Measurements from ENCODE around the gene PSD2.

Gene PSD2

DNA sequence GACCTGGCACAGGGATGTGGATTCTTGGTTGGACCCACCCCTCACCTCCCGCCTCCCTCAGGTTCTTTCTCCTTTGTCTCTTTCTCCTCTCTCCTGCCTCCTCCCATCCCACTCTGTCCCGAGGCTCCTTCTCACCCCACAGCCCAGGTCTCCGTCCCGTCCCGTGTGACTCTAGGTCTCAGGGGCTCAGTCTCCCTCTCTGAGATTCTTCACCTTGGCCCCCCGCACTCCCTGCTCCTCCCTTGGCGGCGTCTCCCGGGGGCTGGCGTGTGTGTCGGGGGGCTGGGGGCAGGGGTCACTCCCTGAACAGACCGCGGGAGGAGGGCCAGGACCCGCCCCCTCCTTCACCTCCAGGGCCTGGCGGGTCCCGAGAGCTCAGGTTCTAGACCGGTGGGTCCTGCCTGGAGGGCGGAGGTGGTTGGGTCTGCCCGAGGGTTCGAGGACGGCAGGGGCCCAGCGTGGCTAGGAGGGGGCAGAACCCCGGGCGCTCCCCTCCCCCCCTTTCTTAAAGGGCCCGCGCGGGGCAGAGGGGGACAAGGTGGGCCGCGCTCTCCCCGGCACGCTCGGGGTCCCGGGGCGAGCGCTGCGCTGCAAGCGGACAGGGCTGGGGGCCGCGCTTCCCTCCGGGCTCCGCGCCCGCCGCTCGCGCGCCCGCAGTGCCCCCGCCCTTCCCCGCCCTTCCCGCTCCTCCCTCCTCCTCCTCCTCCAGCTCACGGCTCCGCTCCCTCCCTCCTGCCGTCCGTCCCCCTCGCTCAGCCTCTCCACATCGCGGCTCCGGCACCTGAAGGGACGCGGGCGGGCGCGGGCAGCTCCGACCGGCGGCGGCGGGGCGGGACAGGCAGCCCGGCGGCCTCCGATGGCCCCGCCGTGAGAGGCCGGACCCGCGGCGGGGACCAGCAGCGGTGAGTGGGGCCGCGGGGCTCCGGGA lies at the start of gene PSD2:
PSD2 (plus strand) TSS at position 735 of the 928 bp plus-strand sequence. CDS start 13,633 bp downstream, outside the sequence.
- no peak for FAIRE-seq

DNA sequence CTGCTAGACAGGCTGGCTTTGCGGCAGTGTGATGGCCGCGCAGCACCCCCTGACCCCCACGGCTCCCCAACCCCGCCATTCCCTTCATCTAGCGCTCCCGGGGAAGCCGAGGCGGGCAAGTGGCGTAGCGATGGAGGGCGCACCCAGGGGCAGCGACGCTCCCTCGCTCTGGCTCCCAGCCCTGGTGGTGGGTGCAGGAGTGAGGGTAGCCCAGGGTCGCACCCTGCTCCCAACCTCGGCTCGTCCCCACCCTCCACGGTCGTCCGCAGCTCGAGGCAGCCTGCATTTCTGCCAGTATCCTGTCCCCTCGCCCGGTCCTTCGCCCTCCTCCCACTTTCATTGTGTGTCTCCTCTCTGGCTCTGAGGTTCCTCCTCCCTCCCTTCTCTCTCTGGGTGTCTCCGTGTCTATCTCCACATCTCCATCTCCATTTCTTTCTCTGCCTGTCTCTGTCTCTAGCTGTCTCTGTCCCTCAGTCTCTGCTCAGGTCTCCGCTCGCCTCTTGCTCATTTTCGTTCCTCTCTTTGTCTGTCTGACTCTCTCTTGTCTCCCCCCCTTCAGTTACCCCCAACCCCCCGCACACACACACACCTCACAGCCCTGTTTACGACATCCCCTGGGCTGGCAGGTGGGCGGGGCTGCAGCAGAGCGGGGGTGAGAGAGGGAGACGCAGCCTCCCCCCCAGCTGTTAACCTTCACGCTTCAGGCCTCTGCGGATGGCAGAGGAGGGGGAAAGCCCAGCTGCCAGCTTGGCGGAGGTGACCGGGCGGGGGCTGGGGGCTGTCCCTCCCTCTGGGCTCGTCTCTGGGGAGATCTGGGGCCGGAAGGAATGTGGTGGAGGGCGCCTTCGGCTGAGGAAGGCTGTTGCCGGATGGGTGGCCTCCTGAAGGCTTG lies 48.7 kb upstream of the PSD2 start:
- no peak for FAIRE-seq

DNA sequence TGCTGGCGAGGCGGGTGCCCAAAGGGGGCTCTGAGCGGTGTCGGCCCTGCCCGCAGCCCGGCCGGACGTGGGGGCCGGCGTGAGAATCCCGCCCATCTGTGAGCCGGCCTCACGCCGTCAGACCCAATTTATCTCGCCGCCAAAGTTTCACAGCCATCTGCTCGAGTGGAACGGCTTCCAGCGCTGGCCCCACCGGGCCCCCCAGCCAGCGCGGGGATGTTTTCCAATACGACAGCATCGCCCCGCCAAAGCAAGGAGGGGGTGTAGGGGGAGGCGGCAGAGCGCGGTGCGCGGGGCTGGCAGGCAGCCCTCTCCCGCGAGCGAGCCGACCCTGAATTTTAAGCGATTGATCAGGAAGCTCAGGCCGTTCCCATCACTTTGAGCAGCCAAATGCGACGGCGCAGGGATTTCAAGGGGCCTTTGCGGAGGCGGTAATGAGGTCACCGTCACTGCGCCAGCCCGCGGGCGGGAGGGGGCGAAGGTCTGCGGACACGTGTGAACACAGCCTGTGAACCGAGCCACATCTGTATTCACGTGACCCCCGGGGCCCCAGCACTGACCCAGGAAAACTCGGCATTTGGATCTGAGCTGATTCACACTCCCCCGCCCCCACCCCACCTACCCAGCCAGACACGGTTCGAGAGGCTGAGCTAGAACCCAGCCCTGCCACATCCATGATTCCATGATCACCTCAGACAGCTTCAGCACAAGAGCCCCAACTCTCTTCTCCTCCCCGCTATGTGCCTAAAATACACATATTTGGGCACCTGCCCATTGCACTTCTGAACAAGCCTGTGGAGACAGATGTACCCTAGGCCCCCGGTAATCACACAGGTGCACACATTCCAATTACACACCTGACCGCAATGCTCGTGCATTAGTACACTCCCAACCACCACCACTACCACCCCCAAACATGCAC lies 47.8 kb upstream of the PSD2 start:
- no peak for FAIRE-seq

DNA sequence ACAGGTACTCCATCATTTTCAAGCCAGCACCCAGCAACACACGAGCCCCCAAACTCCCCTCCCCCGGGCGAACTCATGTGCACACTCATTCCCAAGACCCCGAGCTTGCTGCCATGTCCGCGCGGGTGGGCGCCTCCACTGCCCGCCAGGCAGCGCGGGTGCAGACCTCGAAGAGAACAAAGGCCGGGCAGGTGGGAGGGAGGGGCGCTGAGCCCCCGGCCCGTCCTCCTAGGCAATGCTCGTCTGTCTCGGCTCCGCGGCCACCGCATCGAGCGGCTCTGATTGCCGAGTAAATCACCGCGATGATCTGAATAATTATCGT lies 47.1 kb upstream of the PSD2 start:
- no peak for FAIRE-seq

DNA sequence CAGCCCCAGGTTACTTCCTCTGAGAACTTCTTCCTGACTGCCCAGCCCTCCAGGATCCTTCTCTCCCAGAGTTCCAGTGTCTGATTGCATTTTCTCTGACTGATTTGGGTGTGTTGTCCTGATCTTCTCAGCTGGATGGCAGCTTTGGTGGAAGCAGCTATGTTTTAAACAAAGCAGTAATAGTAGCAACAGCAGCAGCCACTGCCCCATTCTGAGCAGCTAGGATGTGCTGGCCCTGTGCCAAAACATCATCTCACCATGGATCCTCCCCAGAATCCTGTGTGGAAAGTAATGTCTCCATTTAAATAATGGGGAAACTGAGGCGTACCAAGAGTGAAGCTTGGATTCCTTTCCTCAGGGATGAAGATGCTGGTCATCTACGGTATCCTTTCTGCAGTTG lies 46.4 kb upstream of the PSD2 start:
- FAIRE-seq = no peak

DNA sequence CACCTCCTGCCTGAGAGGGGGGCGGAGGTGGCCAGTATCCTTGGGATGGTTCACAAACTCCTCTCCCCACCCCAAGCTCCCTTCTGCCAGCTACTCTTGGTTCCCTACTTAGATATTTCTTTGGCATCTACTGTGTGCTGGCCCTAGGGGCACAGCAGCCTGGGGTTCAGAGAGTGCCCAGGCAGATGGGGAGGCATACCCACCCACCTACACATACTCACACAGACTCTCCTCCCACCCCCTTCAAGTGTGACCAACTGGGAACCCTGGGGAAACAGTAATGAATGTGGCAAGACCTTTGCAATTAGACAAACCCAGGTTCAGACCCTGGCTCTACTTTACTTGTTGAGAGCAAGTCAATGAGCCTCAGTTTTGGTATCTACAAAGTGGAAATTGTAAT lies 44.4 kb upstream of the PSD2 start:
- no peak for FAIRE-seq

DNA sequence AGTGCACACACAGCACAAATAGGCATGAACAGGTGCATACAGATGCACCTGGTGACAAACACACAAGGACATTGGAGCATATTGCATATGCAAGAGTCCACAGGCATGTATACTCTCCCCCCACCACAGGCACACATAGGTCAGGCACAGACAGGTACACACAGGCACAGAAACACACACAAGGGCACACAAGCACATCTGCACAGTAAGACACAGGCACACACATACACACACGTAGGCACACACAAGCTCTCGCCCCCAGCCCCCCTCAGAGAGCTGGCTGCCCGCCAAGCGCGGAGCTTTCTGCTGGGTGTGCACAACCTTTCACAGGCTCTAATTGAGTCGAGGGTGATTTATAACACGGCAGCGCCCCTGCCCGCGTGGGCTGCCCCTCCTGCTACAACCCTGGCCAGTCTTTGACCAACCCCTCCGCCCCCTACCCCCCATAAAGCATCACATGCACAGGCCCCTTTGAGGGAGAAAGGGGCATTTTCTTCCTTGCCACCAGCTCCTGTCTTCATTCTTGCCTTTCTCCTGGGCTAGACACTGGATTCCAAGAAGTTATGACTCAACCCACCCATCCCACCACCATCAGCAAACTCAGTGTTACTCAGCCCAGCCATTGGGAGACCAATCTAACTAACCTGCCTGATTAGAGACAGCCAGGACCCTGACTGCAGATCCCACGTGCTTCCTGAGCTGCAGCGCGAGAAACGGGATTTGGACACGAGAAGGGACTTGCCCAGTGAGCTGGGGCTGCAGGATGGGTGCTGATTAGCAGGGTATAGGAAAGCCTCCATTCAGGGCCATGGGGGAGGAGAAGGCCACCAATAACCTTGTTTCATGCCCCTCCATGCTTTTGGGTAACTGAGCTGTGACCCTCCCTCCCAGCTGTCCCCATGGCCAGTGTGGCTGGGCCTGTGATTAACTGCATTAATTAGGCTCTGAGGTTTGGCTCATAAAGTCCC lies 42.8 kb upstream of the PSD2 start:
- FAIRE-seq = no peak

DNA sequence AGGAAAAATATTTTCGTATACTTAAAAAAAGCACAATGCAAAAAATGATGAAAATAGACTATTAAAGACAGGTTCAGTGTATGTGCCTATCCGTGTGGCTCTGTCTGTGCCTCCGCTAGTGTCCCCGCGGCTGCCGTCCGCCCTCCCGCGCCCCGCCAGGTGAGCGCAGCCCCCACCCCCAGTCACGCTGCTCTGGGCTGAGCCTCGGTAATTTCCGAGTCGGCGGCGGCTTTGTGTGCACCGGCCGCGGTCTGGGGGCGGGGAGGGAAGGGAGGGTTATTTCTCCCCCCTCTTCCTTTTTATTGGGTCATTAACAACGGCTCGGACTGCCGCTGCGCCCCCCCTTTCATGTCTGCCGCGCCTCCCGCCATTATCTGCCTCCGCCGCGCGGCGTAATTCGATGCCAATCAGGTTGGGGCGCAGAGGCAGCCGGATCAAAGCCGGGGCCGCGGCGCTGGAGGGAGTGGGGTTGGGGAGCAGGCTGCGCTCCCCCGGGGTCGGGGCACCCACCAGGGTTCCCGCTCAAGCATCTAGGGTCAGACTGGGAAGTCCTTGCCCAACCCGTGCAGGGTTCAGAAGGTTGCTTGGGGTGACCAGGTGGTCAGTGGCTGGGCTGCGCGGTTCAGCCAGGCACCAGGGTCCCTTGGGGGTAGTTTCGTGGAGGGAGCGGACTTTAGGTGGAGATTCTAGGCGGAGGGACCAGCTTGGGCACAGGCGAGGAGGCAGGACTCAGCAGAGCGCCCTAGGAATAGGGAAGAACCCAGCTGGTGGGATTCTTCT lies 39.5 kb upstream of the PSD2 start:
- no peak for FAIRE-seq

DNA sequence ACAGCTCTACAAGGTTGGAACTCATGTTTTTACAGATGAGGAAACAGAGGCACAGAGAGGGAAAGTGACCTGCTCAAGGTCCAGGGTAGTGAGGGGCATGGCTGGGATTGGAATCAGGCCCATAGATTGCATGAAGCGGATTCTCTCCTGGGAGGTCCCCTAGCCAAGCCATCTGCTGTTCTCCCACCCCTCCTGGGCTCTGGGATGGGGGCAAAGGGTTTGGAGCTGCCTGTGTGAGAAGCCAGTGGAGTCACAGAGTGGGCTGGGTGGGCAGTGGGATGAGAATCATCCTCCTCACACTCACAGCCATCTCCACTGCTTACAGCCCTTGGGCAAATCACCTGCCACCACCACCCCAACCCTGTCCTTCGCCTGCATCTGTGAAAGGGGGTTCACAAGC lies 38.6 kb upstream of the PSD2 start:
- FAIRE-seq = no peak

DNA sequence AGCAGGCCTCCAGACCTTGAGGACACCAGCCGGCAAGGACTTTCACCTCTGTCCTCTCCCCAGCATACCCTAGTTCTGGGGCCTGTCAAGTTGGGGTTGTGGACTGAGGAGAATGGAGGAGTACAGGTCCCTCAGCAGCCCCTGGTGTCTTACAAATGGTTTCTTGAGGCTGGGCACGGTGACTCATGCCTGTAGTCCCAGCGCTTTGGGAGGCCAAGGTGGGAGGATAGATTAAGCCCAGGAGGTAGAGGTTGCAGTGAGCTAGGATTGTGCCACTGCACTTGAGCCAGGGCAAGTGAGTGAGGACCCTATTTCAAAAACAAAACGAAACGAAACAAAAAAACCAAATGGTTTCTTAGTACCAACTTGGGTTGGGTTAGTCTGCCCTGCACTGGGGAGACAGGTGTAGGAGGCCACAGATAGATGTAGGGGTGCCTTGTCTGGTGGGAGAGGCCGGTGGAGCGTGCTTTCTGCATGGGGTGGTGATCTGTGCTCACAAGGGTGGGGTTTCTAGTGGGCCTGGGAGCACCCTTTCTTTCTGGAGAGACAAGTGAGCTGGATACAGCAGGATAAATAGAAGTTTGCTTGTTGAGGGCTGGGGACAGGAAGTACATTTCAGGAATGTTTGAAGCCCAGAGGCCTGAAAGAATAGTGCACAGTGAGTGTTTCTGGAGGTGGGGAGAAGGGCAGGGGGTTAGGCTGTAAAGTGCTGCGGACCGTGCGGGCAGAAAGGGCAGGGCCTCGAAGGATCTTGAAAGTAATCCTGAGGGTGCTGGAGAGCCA lies 37.7 kb upstream of the PSD2 start:
- no peak for FAIRE-seq

DNA sequence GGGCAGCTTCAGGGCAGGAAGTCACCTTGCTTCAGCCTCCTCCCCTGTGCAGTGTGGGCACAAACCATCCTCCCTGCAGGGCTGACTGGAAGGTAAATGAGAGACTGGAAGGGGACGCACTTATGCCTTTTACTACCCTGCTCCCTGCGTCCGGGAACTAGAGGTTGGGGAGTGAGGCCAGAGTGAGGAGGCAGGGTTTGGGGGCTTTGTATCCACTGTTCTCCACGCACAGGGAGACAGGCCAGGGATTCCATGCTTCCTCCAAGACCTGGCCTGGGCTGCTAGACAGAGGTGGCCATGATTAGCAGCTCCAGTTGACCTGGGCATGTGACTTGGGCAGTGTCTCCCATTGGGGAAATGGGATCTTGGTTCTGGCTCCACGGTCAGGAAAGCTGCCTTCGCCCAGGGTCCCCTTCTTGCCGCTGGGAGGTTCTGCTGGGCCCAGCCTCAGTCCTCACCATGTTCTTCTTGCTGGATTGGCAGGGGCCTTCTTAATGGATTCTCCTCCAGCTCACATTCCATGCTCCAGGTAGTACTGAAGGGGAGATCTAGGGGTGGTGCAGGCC lies 37.0 kb upstream of the PSD2 start:
- FAIRE-seq = no peak

DNA sequence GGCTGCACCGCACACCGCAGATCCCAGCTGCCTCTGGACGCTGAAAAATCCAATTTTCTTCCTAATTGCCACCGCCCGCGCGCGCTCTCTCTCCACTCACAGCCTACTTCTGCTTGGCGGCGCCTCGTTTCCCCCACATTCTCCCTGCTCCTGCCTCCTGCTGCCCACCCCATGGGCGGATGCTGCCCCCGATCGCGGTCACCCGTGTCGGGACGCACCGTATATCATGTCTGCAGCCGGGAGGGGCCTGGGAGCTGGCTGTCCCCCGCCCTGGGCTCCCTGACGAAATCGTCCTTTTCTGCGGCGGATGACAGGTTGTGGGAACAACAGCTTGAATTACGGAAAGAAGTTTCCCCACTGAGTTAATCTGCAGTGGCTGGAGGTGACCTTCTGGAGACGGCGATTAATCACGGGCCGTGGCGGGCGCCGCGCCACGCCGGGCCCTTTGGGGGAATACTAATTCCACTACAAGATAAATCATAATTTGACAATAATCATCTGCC lies 36.3 kb upstream of the PSD2 start:
- no peak for FAIRE-seq

DNA sequence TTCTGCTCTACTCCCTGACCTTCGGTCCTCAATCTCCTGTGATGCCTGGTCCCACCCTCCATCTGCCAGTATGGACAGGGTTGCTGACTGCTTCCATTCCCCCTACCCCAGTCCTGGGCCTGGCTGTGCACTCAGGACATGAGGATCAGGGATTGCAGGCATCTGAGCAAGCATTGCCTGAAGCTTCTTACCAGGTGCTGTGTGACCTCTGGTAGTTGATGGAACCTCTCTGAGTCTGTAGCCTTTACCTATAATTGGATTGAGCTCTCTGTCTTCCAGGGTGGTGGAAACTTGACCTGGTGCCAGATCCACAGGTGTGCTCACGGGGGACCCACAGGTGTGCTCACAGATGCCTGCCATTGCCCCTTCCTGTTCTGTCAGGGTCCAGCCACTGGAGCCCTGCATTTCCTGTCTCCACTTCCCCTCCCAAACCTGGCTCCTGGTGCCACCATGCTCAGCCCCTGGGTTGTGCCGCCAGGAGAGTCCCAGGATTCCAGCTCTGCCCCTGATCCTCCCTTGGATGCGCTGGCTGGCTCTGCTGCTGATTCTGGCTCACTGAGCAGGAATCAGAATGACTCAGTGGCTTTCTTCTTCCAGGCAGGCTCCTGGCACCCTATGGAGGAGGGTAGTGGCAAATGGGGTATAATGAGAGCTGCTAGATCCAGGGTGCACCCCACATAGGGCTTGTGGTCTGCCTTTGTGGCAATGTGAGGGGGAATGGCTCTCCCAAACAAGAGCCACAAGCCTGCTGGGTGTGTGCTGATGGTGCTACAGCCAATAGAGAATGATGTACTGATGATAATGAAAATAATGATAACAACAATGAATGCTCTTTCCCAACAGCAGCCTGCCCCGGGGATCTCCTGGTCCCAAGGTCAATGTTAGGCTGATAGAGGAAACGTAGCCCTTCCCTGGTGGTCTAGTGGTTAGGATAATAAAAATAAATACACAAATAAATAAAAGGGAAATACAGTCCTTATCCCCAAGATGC lies 35.2 kb upstream of the PSD2 start:
- no peak for FAIRE-seq

DNA sequence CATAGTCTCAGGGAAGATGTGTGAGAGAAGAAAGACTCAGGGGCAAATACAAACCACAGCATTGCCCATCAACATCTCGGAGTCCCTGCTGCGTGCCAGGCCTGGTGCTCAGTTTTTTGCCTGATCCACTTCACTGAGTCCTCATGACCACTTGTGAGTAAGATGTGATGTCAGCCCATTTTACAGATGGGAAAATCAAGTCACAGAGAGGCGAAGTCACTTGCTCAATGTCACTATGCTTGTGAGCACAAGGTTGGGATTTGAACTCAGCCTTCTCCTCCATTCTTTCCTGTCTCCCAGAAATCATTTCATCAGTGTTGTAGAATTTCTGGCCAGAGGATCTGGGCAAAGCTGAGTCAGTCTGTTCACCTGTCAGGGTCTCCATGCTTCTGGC lies 34.6 kb upstream of the PSD2 start:
- FAIRE-seq = no peak

DNA sequence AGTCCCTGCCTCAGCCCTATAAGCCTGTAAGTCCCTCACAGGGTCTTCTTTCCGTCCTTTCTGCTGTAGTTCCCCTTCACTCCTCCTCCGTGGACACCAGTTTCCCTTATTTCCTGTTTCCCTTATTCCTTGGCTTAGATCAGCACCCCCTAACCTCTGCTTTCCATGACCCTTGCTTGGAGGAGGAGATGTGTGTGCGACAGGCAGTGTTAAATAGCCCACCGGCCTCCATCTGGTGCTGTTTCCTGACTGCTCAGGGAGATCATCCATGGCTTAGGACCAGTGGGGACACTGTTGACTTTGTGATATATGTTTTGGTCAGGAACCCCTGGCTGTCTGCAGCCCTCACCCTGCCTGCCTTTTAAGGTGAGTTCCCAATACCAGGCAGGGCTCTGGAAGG lies 34.1 kb upstream of the PSD2 start:
- no peak for FAIRE-seq

DNA sequence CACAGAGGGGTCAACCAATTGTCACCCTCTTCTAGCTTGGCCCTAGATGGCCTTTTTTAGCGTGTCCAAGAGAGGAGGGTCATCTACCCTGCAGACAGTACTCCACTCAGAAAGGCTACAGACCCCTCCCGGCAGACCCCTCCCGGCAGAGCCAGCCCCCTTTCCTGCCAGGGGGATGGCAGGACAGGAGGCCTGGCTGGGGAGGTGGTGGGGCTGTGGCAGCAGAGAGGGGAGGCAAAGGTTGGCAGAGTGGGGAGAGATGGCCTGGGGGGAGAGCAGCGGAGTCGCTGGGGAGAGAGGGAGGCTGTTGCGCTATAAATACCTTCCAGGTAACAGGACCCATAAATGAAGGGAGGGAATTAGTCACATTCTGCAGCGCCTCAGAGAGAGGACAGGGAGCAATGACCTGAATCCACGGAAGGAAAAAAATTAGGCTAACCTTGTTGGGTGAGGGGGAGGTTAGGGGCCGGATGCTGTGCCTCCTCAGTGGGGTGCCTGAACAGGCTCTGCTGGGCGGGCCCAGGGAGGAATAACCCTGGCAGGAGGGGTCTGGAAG lies 32.9 kb upstream of the PSD2 start:
- FAIRE-seq = no peak

DNA sequence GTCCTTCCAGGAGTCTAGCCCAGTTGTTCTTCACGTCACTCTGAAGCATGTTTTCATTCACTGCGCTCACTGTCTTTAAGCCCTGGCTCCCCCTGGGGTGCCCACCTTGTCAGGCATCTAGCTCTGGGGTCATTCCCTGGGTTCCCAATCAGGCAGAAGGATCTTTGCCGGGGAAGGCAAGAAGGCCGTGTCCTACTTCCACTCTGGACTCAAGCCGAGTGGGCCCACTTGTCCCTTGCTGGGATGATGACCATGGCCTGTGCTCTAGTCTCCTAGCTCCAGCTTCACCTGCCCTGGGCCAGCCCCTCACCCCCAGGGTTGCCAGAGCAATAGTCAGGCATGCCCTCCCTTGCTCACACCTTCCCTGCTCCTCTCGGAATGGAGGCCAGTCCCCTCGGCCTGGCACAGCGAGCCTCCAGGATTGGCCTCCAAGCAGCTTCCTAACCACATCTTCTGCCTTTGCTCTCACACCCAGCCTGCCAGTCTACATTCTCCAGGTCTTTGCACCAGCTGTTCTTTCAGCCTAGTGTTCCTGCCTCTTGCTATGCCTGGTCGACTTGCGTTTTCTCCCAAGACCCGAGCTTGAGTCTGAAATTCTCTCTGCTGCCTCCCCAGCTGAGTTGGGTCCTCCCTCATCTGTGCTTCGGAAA lies 32.2 kb upstream of the PSD2 start:
- no peak for FAIRE-seq

Measured in endometrium (tissue), 2 donors.